MM.1S (cell line): ENCODE results near the gene RIPPLY2.

ENCODE experiments used
- DNase-seq: peaks from one replicate; pipeline ENCODE4 v3.0.0-alpha.2; 2015
- H2AFZ ChIP-seq: fragments of 300-600 bp; sonication (generic); 2 replicates; pipeline ENCODE4 v1.6.0; 2016; ENCODE audit warnings: antibody characterized with exemption, low read length
- H3F3A ChIP-seq: fragments of 300-600 bp; sonication (generic); 2 replicates; pipeline ENCODE4 v1.6.1; 2016; ENCODE audit warnings: mild to moderate bottlenecking, antibody characterized with exemption, low read length, moderate library complexity, mixed read lengths; ENCODE audit not compliant: insufficient read depth
- H3K27ac ChIP-seq: fragments of 300-600 bp; sonication (generic); 2 replicates; pipeline ENCODE4 v1.5.1; 2016; ENCODE audit warnings: mild to moderate bottlenecking, low read length
- H3K27me3 ChIP-seq: fragments of 300-600 bp; sonication (generic); replicated peaks from 2 replicates; pipeline ENCODE4 v1.6.0; 2016; ENCODE audit warnings: low read length; ENCODE audit not compliant: insufficient read depth
- H3K36me3 ChIP-seq: fragments of 300-600 bp; sonication (generic); replicated peaks from 2 replicates; pipeline ENCODE4 v1.6.1; 2016; ENCODE audit warnings: mild to moderate bottlenecking, low read length, mixed read lengths; ENCODE audit not compliant: insufficient read depth
- H3K4me1 ChIP-seq: fragments of 300-600 bp; sonication (generic); 2 replicates; pipeline ENCODE4 v1.6.1; 2016; ENCODE audit warnings: low read length, mixed read lengths
- H3K4me2 ChIP-seq: fragments of 300-600 bp; sonication (generic); 2 replicates; pipeline ENCODE4 v1.6.0; 2016; ENCODE audit warnings: low read depth, low read length
- H3K4me3 ChIP-seq: fragments of 300-600 bp; sonication (generic); 2 replicates; pipeline ENCODE4 v1.5.1; 2016; ENCODE audit warnings: low read length, mixed read lengths
- H3K79me2 ChIP-seq: fragments of 300-600 bp; sonication (generic); 2 replicates; pipeline ENCODE4 v1.6.1; 2016; ENCODE audit warnings: mixed run types, low read length, mixed read lengths
- H3K9ac ChIP-seq: fragments of 300-600 bp; sonication (generic); 2 replicates; pipeline ENCODE4 v1.6.1; 2016; ENCODE audit warnings: low read length, mixed read lengths
- H3K9me2 ChIP-seq: fragments of 300-600 bp; sonication (generic); replicated peaks from 2 replicates; pipeline ENCODE4 v1.6.1; 2016; ENCODE audit warnings: mild to moderate bottlenecking, low read length, mixed read lengths; ENCODE audit not compliant: insufficient read depth
- H3K9me3 ChIP-seq: fragments of 300-600 bp; sonication (generic); replicated peaks from 2 replicates; pipeline ENCODE4 v1.6.1; 2016; ENCODE audit warnings: mild to moderate bottlenecking, low read length, mixed read lengths; ENCODE audit not compliant: insufficient read depth
- H4K20me1 ChIP-seq: fragments of 300-600 bp; sonication (generic); 2 replicates; pipeline ENCODE4 v1.6.1; 2016; ENCODE audit warnings: mild to moderate bottlenecking, low read length, moderate library complexity, mixed read lengths; ENCODE audit not compliant: insufficient read depth
- CTCF ChIP-seq: fragments of 300-600 bp; sonication (generic); IDR thresholded peaks from 2 replicates; pipeline ENCODE4 v1.5.1; 2016; ENCODE audit warnings: antibody characterized with exemption, low read length, mixed read lengths
- EZH2 ChIP-seq: fragments of 300-600 bp; sonication (generic); optimal IDR thresholded peaks from 2 replicates; pipeline ENCODE3; 2017; ENCODE audit warnings: low read depth, mild to moderate bottlenecking, antibody characterized with exemption, low read length, mixed read lengths
- EZH2phosphoT487 ChIP-seq: fragments of 300-600 bp; sonication (generic); IDR thresholded peaks from 2 replicates; pipeline ENCODE4 v1.6.1; 2018; ENCODE audit warnings: antibody characterized with exemption, low read length

Gene RIPPLY2

GRCh38 chr6:83849610-83850009 is 3.5 kb upstream of the RIPPLY2 start:
- H2AFZ ChIP-seq, result no peak overlapping the region
- no peak overlapping the region for H3K4me3 ChIP-seq
- H4K20me1 ChIP-seq, result no peaks in the 10 kb centered on the region
- no peaks in the 10 kb centered on the region for H3K27me3 ChIP-seq
- H3K9me3 ChIP-seq, result no peaks in the 10 kb centered on the region
- H3K27ac ChIP-seq, result no peak overlapping the region
- H3K4me1 ChIP-seq, result no peaks in the 10 kb centered on the region
- no peak overlapping the region for H3K4me2 ChIP-seq
- no peak for DNase-seq
- H3K9ac ChIP-seq, result no peak overlapping the region
- no peaks in the 10 kb centered on the region for H3K79me2 ChIP-seq
- TF ChIP-seq CTCF, result no peak
- no peak for TF ChIP-seq EZH2phosphoT487
- TF ChIP-seq EZH2, result no peak
- no peaks in the 10 kb centered on the region for H3K9me2 ChIP-seq
- H3K36me3 ChIP-seq, result no peaks in the 10 kb centered on the region
- no peaks in the 10 kb centered on the region for H3F3A ChIP-seq

DNA sequence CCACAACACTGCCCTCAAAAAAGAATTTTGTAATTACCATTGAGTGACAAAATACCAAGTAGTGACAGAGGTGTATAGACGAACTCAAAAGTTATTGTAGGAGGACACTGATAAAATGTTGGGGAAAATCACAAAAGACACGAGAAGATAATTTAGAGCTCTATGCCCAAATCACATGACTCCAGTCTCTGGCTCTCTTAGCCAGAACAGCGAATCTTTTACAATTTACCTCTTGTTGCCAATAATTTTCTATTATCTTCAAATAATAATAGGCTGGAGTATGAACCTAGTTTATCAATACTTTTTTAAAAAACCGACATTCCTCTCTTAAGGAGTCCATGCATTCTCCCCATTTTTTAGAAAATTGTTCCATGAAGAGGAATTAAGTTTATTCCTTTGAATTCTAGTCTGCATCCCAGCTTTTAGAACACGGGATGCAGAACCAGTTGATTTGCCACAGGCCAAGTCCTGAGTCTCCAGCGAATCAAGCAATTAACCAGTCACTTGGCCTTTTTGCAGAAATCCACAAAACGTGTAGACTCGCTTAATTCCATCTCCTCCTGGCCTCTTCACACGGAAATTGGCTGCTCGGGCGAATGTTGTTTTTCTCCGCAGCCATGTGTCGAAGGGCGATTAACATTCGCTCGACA is 507 bp upstream of the RIPPLY2 start:
- no peak for DNase-seq
- H3K36me3 ChIP-seq, result no peaks in the 10 kb centered on the region
- H3K4me1 ChIP-seq, result no peaks in the 10 kb centered on the region
- H2AFZ ChIP-seq, result no peak overlapping the region
- H4K20me1 ChIP-seq, result no peaks in the 10 kb centered on the region
- H3K9ac ChIP-seq, result no peak overlapping the region
- H3K4me3 ChIP-seq, result no peak overlapping the region
- no peaks in the 10 kb centered on the region for H3K79me2 ChIP-seq
- no peak overlapping the region for H3K4me2 ChIP-seq
- no peaks in the 10 kb centered on the region for H3K27me3 ChIP-seq
- H3K27ac ChIP-seq, result no peak overlapping the region
- no peaks in the 10 kb centered on the region for H3K9me2 ChIP-seq
- no peaks in the 10 kb centered on the region for H3K9me3 ChIP-seq
- H3F3A ChIP-seq, result no peaks in the 10 kb centered on the region
- TF ChIP-seq EZH2phosphoT487 (no peak), EZH2 (no peak), CTCF (no peak)

GRCh38 chr6:83854001-83854501 is 891 bp downstream of the RIPPLY2 start:
- Histone ChIP-seq H4K20me1 (no peaks in the 10 kb centered on the region), H3K9me3 (no peaks in the 10 kb centered on the region), H3K27me3 (no peaks in the 10 kb centered on the region), H3K79me2 (no peaks in the 10 kb centered on the region), H3K27ac (no peak overlapping the region), H3K4me1 (peaks cover 4% of the 10 kb centered on the region; the same call in 1 of the 2 replicates), H3F3A (no peaks in the 10 kb centered on the region), H3K9me2 (no peaks in the 10 kb centered on the region), H3K4me2 (no peak overlapping the region), H3K36me3 (no peaks in the 10 kb centered on the region), H3K4me3 (no peak overlapping the region), H2AFZ (no peak overlapping the region), H3K9ac (no peak overlapping the region)
- no peak for DNase-seq
- no peak for TF ChIP-seq EZH2
- no peak for TF ChIP-seq EZH2phosphoT487
- TF ChIP-seq CTCF, result no peak
